HT-29 (cell line): ENCODE data around the gene GAS2L3. TPM values are rescaled to one million over a fixed set of nuclear protein-coding genes. Genes with fewer than 3 reads are reported as not detected.

Experiments
- DNase-seq: peaks from one replicate; pipeline ENCODE4 v3.0.0-alpha.2; 2015; ENCODE audit warnings: low spot score
- small RNA-seq: library from RNA; depleted of rRNA; stranded (forward); fragments of <200 nt; gene quantifications from one replicate; pipeline ENCODE3, GENCODE V24; 2014
- total RNA-seq: library from RNA; depleted of rRNA; stranded (reverse); fragments of >200 nt; shearing (Covaris generic); gene quantifications from 2 replicates; pipeline ENCODE4 v1.2.3, GENCODE V29; 2014; rRNA removed

The GAS2L3 gene
- total RNA-seq, 1 experiment from 2014 or later = 6.2 TPM

- DNase-seq = no peak
Observed at GRCh38 chr12:100656856-100657255, 83.4 kb downstream of the GAS2L3 start.

GRCh38 chr12:100661300-100661951, 87.9 kb downstream of the GAS2L3 start:
- DNase-seq = no peak

GRCh38 chr12:100666588-100666987, 93.1 kb downstream of the GAS2L3 start:
- no peak for DNase-seq

GRCh38 chr12:100668945-100669536, 95.6 kb downstream of the GAS2L3 start:
- peak; percentile 84 for DNase-seq

- DNase-seq = no peak
Observed at GRCh38 chr12:100669922-100670321, 96.4 kb downstream of the GAS2L3 start.

- DNase-seq = no peak
Observed at GRCh38 chr12:100671396-100672074, 98.1 kb downstream of the GAS2L3 start.

- peak; percentile 42 for DNase-seq
Observed at GRCh38 chr12:100672075-100672592, 98.7 kb downstream of the GAS2L3 start.

GRCh38 chr12:100674036-100674888, 100.8 kb downstream of the GAS2L3 start:
- no peak for DNase-seq

Small RNA genes lying within 50 kb of the gene (small RNA-seq; reads per million reads assigned to genes)
- not detected for gene AC010200.2

Other genes starting within 250 kb of the GAS2L3 start
- gene SLC17A8, start 216.6 kb upstream of the GAS2L3 start, total RNA-seq = not detected in 2 replicates
- 0.10 and 0.20 TPM in 2 replicates for gene NR1H4, start 99.8 kb upstream of the GAS2L3 start, total RNA-seq
- gene ANO4, start 221.1 kb downstream of the GAS2L3 start, total RNA-seq = not detected in 2 replicates